T47D (cell line): ENCODE measurements around the gene SCGB1A1.

Experiments used
- DNase-seq, 2 experiments: peaks; one replicate each; pipeline versions ENCODE4 v3.0.0 to v3.0.0-alpha.2; 2011 to 2012; ENCODE audit warnings: low read depth in 1 of 2, low spot score in 1 of 2
- JUND ChIP-seq: IDR thresholded peaks from 2 replicates; pipeline ENCODE4 v1.6.1; 2012; ENCODE audit warnings: low read depth
- in situ Hi-C: cut with HindIII; loops from 2 replicates; pipeline ENCODE4 v1.10.0; 2016; ENCODE audit warnings: low sequenced_read_pairs, low pct_unique_long_range_greater_than_20kb

The SCGB1A1 gene

GRCh38 chr11:62471603-62472002, 52.8 kb downstream of the SCGB1A1 start:
- TF ChIP-seq JUND, result no peak
- DNase-seq, result no peak
- in situ Hi-C loops, result no loop called here

- no peak for DNase-seq
- TF ChIP-seq JUND, result no peak
- in situ Hi-C loops, result no loop called here
Observed at GRCh38 chr11:62472063-62472884, 53.4 kb downstream of the SCGB1A1 start.
